GM23338 (cell line): ENCODE data around the gene THSD4. TPM values are rescaled to one million over a fixed set of nuclear protein-coding genes. Genes with fewer than 3 reads are reported as not detected.

Experiments used
- ATAC-seq: fragments of 200-7000 bp; cut with Tn5 transposase; 3 replicates; pipeline ENCODE4 v1.9.1; 2020
- DNase-seq: peaks from one replicate; pipeline ENCODE4 v3.0.0-alpha.2; 2015; ENCODE audit warnings: low spot score
- H2AFZ ChIP-seq: fragments of 200-600 bp; sonication (generic); 2 replicates; pipeline ENCODE4 v1.8.0; 2016; ENCODE audit warnings: antibody characterized with exemption, mild to moderate bottlenecking, moderate library complexity
- H3F3A ChIP-seq: fragments of 200-600 bp; sonication (generic); replicated peaks from 2 replicates; pipeline ENCODE4 v1.8.0; 2017; ENCODE audit warnings: antibody characterized with exemption, mixed run types, low read depth
- H3K27ac ChIP-seq: fragments of 200-600 bp; sonication (generic); 2 replicates; pipeline ENCODE4 v1.6.1; 2016; ENCODE audit warnings: low read depth
- H3K27me3 ChIP-seq: fragments of 200-600 bp; sonication (generic); 2 replicates; pipeline ENCODE4 v1.8.0; 2016; ENCODE audit warnings: mild to moderate bottlenecking, mixed run types, moderate library complexity; ENCODE audit not compliant: insufficient read depth
- H3K36me3 ChIP-seq: fragments of 200-600 bp; sonication (generic); 2 replicates; pipeline ENCODE4 v1.8.0; 2016; ENCODE audit warnings: mild to moderate bottlenecking; ENCODE audit not compliant: insufficient read depth
- H3K4me1 ChIP-seq: fragments of 200-600 bp; sonication (generic); 2 replicates; pipeline ENCODE4 v1.8.0; 2016; ENCODE audit warnings: mild to moderate bottlenecking, moderate library complexity; ENCODE audit not compliant: insufficient read depth
- H3K4me2 ChIP-seq: fragments of 200-600 bp; sonication (generic); 2 replicates; pipeline ENCODE4 v1.7.1; 2017; ENCODE audit warnings: mixed run types
- H3K4me3 ChIP-seq: fragments of 200-600 bp; sonication (generic); 2 replicates; pipeline ENCODE4 v1.6.1; 2016; ENCODE audit warnings: mixed run types
- H3K79me2 ChIP-seq: fragments of 200-600 bp; sonication (generic); replicated peaks from 2 replicates; pipeline ENCODE4 v1.8.0; 2017; ENCODE audit warnings: mild to moderate bottlenecking; ENCODE audit not compliant: insufficient read depth
- H3K9me2 ChIP-seq: fragments of 200-600 bp; sonication (generic); 2 replicates; pipeline ENCODE4 v1.8.0; 2017; ENCODE audit not compliant: insufficient read depth
- H4K20me1 ChIP-seq: fragments of 200-600 bp; sonication (generic); replicated peaks from 2 replicates; pipeline ENCODE4 v1.8.0; 2017; ENCODE audit warnings: mild to moderate bottlenecking; ENCODE audit not compliant: insufficient read depth
- H3K27ac Mint-ChIP-seq: 2 replicates; pipeline ENCODE4 v1.8.0; 2020; ENCODE audit warnings: inconsistent platforms, mild to moderate bottlenecking, moderate library complexity, mixed read lengths
- H3K27me3 Mint-ChIP-seq: 3 replicates; pipeline ENCODE4 v1.8.0; 2022; ENCODE audit warnings: low read depth, mild to moderate bottlenecking, moderate library complexity, mixed read lengths, inconsistent platforms; ENCODE audit not compliant: insufficient read depth, poor library complexity
- H3K36me3 Mint-ChIP-seq: 3 replicates; pipeline ENCODE4 v1.8.0; 2021; ENCODE audit warnings: low read depth, mild to moderate bottlenecking, inconsistent platforms, moderate library complexity, mixed read lengths
- H3K4me1 Mint-ChIP-seq: 3 replicates; pipeline ENCODE4 v1.8.0; 2020; ENCODE audit warnings: mild to moderate bottlenecking, inconsistent platforms, mixed read lengths
- H3K4me3 Mint-ChIP-seq: 3 replicates; pipeline ENCODE4 v1.8.0; 2021; ENCODE audit warnings: moderate library complexity, mild to moderate bottlenecking, inconsistent platforms, mixed read lengths
- H3K9me3 Mint-ChIP-seq: 3 replicates; pipeline ENCODE4 v1.8.0; 2020; ENCODE audit warnings: moderate library complexity, mild to moderate bottlenecking, inconsistent platforms, mixed read lengths
- ETS1 ChIP-seq: IDR thresholded peaks from 2 replicates; pipeline ENCODE4 v1.6.1; 2016; ENCODE audit warnings: antibody characterized with exemption
- EZH2 ChIP-seq: fragments of 200-600 bp; sonication (generic); IDR thresholded peaks from one replicate; pipeline ENCODE4 v1.8.0; 2017; ENCODE audit warnings: antibody characterized with exemption, mild to moderate bottlenecking, low read depth; ENCODE audit not compliant: unreplicated experiment
- EZH2phosphoT487 ChIP-seq: fragments of 200-600 bp; sonication (generic); IDR thresholded peaks from one replicate; pipeline ENCODE4 v1.8.1; 2018; ENCODE audit warnings: antibody characterized with exemption; ENCODE audit not compliant: unreplicated experiment
- JUNB ChIP-seq: IDR thresholded peaks from one replicate; pipeline ENCODE4 v1.6.1; 2016; ENCODE audit warnings: antibody characterized with exemption; ENCODE audit not compliant: unreplicated experiment
- STAT1 ChIP-seq: IDR thresholded peaks from one replicate; pipeline ENCODE4 v1.6.1; 2016; ENCODE audit warnings: antibody characterized with exemption; ENCODE audit not compliant: unreplicated experiment
- ZNF114 ChIP-seq: fragments of 250-450 bp; sonication (Bioruptor Pico); IDR thresholded peaks from 2 replicates; pipeline ENCODE4 v1.5.0; 2020; ENCODE audit warnings: mild to moderate bottlenecking, moderate library complexity
- polyA plus RNA-seq: library from polyadenylated mRNA; unstranded; fragments of >200 nt; fragmentation: Nextera tagmentation; extraction: Ambion mirVana; gene quantifications from 2 replicates; pipeline ENCODE4 v1.2.1, GENCODE V29; 2016
- total RNA-seq: library from RNA; depleted of rRNA; stranded (reverse); fragments of >200 nt; shearing (Covaris generic); gene quantifications from 2 replicates; pipeline ENCODE4 v1.2.3, GENCODE V29; 2014
- TF ChIP-seq, protein P1 (sequence below), 2 experiments: fragments of 200-600 bp in 1 of 2; sonication (generic) in 1 of 2; conservative IDR thresholded peaks; 2 replicates each; pipeline versions ENCODE4 v1.5.1 to v1.6.1; 2016 to 2017; ENCODE audit warnings: antibody characterized with exemption in 2 of 2, low read depth in 2 of 2, mild to moderate bottlenecking in 2 of 2, moderate library complexity in 1 of 2

Gene THSD4
- total and polyA plus RNA-seq, 2 experiments from 2014 or later: 2.0 to 7.4 TPM

- TF ChIP-seq EZH2 (no peak), JUNB (no peak), ZNF114 (CRISPR knock-in tag) (no peak), EZH2phosphoT487 (no peak), STAT1 (no peak), ETS1 (no peak)
- TF ChIP-seq, protein P1, sequence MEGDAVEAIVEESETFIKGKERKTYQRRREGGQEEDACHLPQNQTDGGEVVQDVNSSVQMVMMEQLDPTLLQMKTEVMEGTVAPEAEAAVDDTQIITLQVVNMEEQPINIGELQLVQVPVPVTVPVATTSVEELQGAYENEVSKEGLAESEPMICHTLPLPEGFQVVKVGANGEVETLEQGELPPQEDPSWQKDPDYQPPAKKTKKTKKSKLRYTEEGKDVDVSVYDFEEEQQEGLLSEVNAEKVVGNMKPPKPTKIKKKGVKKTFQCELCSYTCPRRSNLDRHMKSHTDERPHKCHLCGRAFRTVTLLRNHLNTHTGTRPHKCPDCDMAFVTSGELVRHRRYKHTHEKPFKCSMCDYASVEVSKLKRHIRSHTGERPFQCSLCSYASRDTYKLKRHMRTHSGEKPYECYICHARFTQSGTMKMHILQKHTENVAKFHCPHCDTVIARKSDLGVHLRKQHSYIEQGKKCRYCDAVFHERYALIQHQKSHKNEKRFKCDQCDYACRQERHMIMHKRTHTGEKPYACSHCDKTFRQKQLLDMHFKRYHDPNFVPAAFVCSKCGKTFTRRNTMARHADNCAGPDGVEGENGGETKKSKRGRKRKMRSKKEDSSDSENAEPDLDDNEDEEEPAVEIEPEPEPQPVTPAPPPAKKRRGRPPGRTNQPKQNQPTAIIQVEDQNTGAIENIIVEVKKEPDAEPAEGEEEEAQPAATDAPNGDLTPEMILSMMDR (conservative IDR thresholded peaks at IDR 0.05; ENCODE audit: low read depth in 2 of 2): no peak
Observed at GRCh38 chr15:71410347-71410746, 295.1 kb downstream of the THSD4 start (continued).

- H4K20me1 ChIP-seq: no peaks in the 10 kb centered on the region
- Mint-ChIP-seq H3K27ac (no peak overlapping the region), H3K9me3 (no peaks in the 10 kb centered on the region), H3K4me1 (peaks cover 18% of the 10 kb centered on the region), H3K36me3 (no peaks in the 10 kb centered on the region), H3K27me3 (peaks cover 5% of the 10 kb centered on the region), H3K4me3 (no peak overlapping the region)
- no peak for DNase-seq
- H3K79me2 ChIP-seq: no peaks in the 10 kb centered on the region
- TF ChIP-seq, protein P1 (conservative IDR thresholded peaks at IDR 0.05; ENCODE audit: low read depth in 2 of 2): peak in 1 of 2 experiments; percentile 20; a peak in 2 of 4 replicates
- TF ChIP-seq JUNB: no peak
- ATAC-seq: peak; percentile 33; the same call in 2 of the 3 replicates
- no peak overlapping the region for H3K4me2 ChIP-seq
- no peak overlapping the region for H3K27ac ChIP-seq
- H2AFZ ChIP-seq: no peak overlapping the region
- H3K4me3 ChIP-seq: no peak overlapping the region
- no peaks in the 10 kb centered on the region for H3K9me2 ChIP-seq
- H3K4me1 ChIP-seq: peaks cover 14% of the 10 kb centered on the region; the same call in 1 of the 2 replicates
- no peaks in the 10 kb centered on the region for H3K36me3 ChIP-seq
- no peaks in the 10 kb centered on the region for H3K27me3 ChIP-seq
- no peaks in the 10 kb centered on the region for H3F3A ChIP-seq
Observed at GRCh38 chr15:71411538-71412482, 296.5 kb downstream of the THSD4 start.
